GM12878 (cell line): ENCODE measurements around the gene RPL37. TPM values are rescaled to one million over a fixed set of nuclear protein-coding genes. Genes with fewer than 3 reads are reported as not detected.

Source experiments
- ATAC-seq: fragments of 200-7000 bp; cut with Tn5 transposase; 3 replicates; pipeline ENCODE4 v1.9.1; 2020; ENCODE audit warnings: mild to moderate bottlenecking, moderate library complexity
- BruUV-seq: library from RNA; stranded (reverse); fragments of 400-500 nt; replicated peaks from 2 replicates; lab custom pipeline; 2021; lab: Mats Ljungman, UMichigan
- CTCF ChIA-PET: fragments of 300-600 bp; sonication (Branson Sonifier 250); formaldehyde crosslinking; extraction: SDS; loops from one replicate; lab custom pipeline; 2021; ENCODE audit warnings: inconsistent platforms; lab: Yijun Ruan, JAX
- POLR2A ChIA-PET: fragments of 350-600 bp; formaldehyde crosslinking; extraction: SDS; loops from one replicate; lab custom pipeline; 2021; ENCODE audit warnings: inconsistent platforms; lab: Charles Lee
- RAD21 ChIA-PET: fragments of 300-600 bp; sonication (Branson Sonifier 250); formaldehyde crosslinking; loops from one replicate; lab custom pipeline; 2023; ENCODE audit warnings: antibody characterized with exemption; ENCODE audit not compliant: unreplicated experiment; lab: Charles Lee
- SMC1A ChIA-PET: fragments of 300-600 bp; sonication (Branson Sonifier 250); formaldehyde crosslinking; loops from one replicate; lab custom pipeline; 2023; ENCODE audit not compliant: unreplicated experiment, uncharacterized antibody; lab: Charles Lee
- DNase-seq: peaks from one replicate; pipeline ENCODE4 v3.0.0-alpha.2; 2011; ENCODE audit warnings: low read depth, low spot score
- FAIRE-seq: peaks from 3 replicates; lab custom pipeline; 2011; peaks lifted over from hg19 to GRCh38; lab: Jason Lieb, UNC
- H2AFZ ChIP-seq: 2 replicates; pipeline ENCODE4 v1.6.0; 2011; ENCODE audit warnings: low read depth, low read length, control low read depth; ENCODE audit not compliant: control insufficient read depth
- H3K27ac ChIP-seq: 2 replicates; pipeline ENCODE4 v1.5.1; 2011; ENCODE audit warnings: control low read depth; ENCODE audit not compliant: control insufficient read depth, insufficient read depth
- H3K27me3 ChIP-seq, 2 experiments: replicated peaks in 1 of 2; 2 replicates each; pipeline versions ENCODE4 v1.6.0 to v1.6.1; 2011; ENCODE audit warnings: low read length in 1 of 2; ENCODE audit not compliant: control insufficient read depth in 2 of 2, insufficient read depth in 2 of 2
- H3K36me3 ChIP-seq, 2 experiments: 2 replicates each; pipeline ENCODE4 v1.5.1; 2011; ENCODE audit warnings: low read length in 1 of 2; ENCODE audit not compliant: control insufficient read depth in 2 of 2, insufficient read depth in 2 of 2
- H3K4me1 ChIP-seq: 2 replicates; pipeline ENCODE4 v1.6.1; 2011; ENCODE audit warnings: mild to moderate bottlenecking, low read length, moderate library complexity, mixed read lengths; ENCODE audit not compliant: control insufficient read depth, insufficient read depth
- H3K4me2 ChIP-seq: 2 replicates; pipeline ENCODE4 v1.6.0; 2011; ENCODE audit warnings: control low read depth; ENCODE audit not compliant: control insufficient read depth, insufficient read depth
- H3K4me3 ChIP-seq: fragments of 200-600 bp; sonication (generic); 2 replicates; pipeline ENCODE4 v1.5.1; 2016
- H3K79me2 ChIP-seq: 2 replicates; pipeline ENCODE4 v1.6.0; 2011; ENCODE audit warnings: low read length; ENCODE audit not compliant: control insufficient read depth, insufficient read depth
- H3K9ac ChIP-seq: 2 replicates; pipeline ENCODE4 v1.8.0; 2011; ENCODE audit warnings: low read length, control low read depth, mixed read lengths; ENCODE audit not compliant: control insufficient read depth, insufficient read depth
- H3K9me3 ChIP-seq: replicated peaks from 3 replicates; pipeline ENCODE4 v1.5.1; 2011; ENCODE audit warnings: mild to moderate bottlenecking, low read length; ENCODE audit not compliant: control insufficient read depth, insufficient read depth
- H4K20me1 ChIP-seq: 2 replicates; pipeline ENCODE4 v1.6.0; 2011; ENCODE audit not compliant: control insufficient read depth, insufficient read depth
- BACH1 ChIP-seq: fragments of 450-650 bp; IDR thresholded peaks from 2 replicates; pipeline ENCODE4 v1.6.1; 2017; ENCODE audit warnings: mild to moderate bottlenecking, borderline replicate concordance
- BRCA1 ChIP-seq: IDR thresholded peaks from 2 replicates; pipeline ENCODE4 v1.6.1; 2011; ENCODE audit warnings: low read depth, low read length, improper control_type of control experiment
- CHD4 ChIP-seq: fragments of 200-600 bp; sonication (generic); IDR thresholded peaks from 2 replicates; pipeline ENCODE4 v1.6.1; 2016; ENCODE audit warnings: mild to moderate bottlenecking
- CREB1 ChIP-seq: IDR thresholded peaks from 2 replicates; pipeline ENCODE4 v1.6.1; 2012; ENCODE audit warnings: low read depth, mild to moderate bottlenecking, inconsistent platforms
- KDM1A ChIP-seq: fragments of 200-600 bp; sonication (generic); IDR thresholded peaks from 2 replicates; pipeline ENCODE4 v1.6.1; 2016; ENCODE audit warnings: borderline replicate concordance
- KLF5 ChIP-seq: fragments of 450-650 bp; IDR thresholded peaks from 2 replicates; pipeline ENCODE4 v1.6.1; 2014; ENCODE audit warnings: mild to moderate bottlenecking; ENCODE audit not compliant: partially characterized antibody
- MTA3 ChIP-seq: IDR thresholded peaks from 2 replicates; pipeline ENCODE4 v1.6.1; 2012; ENCODE audit warnings: low read length, inconsistent platforms, borderline replicate concordance
- POLR2AphosphoS5 ChIP-seq: IDR thresholded peaks from 2 replicates; pipeline ENCODE4 v1.6.1; 2011; ENCODE audit warnings: mild to moderate bottlenecking, low read length, inconsistent platforms
- RFX5 ChIP-seq: IDR thresholded peaks from 2 replicates; pipeline ENCODE4 v1.6.1; 2011; ENCODE audit warnings: low read depth, low read length, improper control_type of control experiment
- SIN3A ChIP-seq: IDR thresholded peaks from 2 replicates; pipeline ENCODE4 v1.6.1; 2012; ENCODE audit warnings: low read depth, low read length, improper control_type of control experiment
- SREBF2 ChIP-seq: IDR thresholded peaks from 2 replicates; pipeline ENCODE4 v1.6.1; 2012; ENCODE audit warnings: mild to moderate bottlenecking, low read length
- TCF12 ChIP-seq: IDR thresholded peaks from 2 replicates; pipeline ENCODE4 v1.6.1; 2011; ENCODE audit warnings: low read depth, mild to moderate bottlenecking, low read length
- ZNF274 ChIP-seq: IDR thresholded peaks from one replicate; pipeline ENCODE4 v1.8.0; 2011; ENCODE audit not compliant: insufficient read length, insufficient read depth
- ZNF622 ChIP-seq: fragments of 450-650 bp; IDR thresholded peaks from 2 replicates; pipeline ENCODE4 v1.6.1; 2017; ENCODE audit warnings: mild to moderate bottlenecking, inconsistent platforms
- WGBS: methylation state at CpG from one replicate; pipeline ENCODE4 v1.1.6; 2016; ENCODE audit warnings: low lambda C conversion rate; ENCODE audit not compliant: insufficient replicate concordance, insufficient coverage; ENCODE audit errors: missing lambda C conversion rate; 5-methylcytosine and 5-hydroxymethylcytosine counted together
- in situ Hi-C: fragments of 300-500 bp; cut with MboI; formaldehyde crosslinking; loops from 9 replicates; pipeline ENCODE4 v1.14.3; 2018; ENCODE audit warnings: mixed read lengths
- intact Hi-C: fragments of 100-400 bp; cut with micrococcal nuclease; formaldehyde crosslinking; loops from one replicate; pipeline ENCODE4 v1.14.2; 2022; ENCODE audit not compliant: unreplicated experiment
- polyA plus RNA-seq, 11 experiments: library from polyadenylated mRNA; depleted of rRNA in 4 of 11; unstranded in 6 of 11; stranded (reverse) in 5 of 11; fragments of >200 nt; fragmentation: Nextera tagmentation in 4 of 11; fragmentation: Illumina TruSeq in 1 of 11; extraction: Ambion mirVana in 4 of 11; extraction: Trizol in 1 of 11; gene quantifications; 1 replicate in 1 of 11; 2 replicates in 10 of 11; pipeline versions ENCODE4 v1.2.1 to v1.2.3, GENCODE V29; 2011 to 2016; ENCODE audit warnings: inconsistent platforms in 2 of 11, missing spikeins in 2 of 11, low read depth in 1 of 11
- total RNA-seq, 4 experiments: library from RNA; depleted of rRNA in 3 of 4; stranded (reverse); fragments of >200 nt in 3 of 4; fragmentation: Illumina TruSeq in 1 of 4; extraction: Trizol in 1 of 4; gene quantifications; 2 replicates each; pipeline versions ENCODE4 v1.2.1 to v1.2.3, GENCODE V29; 2013 to 2021
- TF ChIP-seq, protein P1 (sequence below): IDR thresholded peaks from 2 replicates; pipeline ENCODE4 v1.6.1; 2012; ENCODE audit warnings: low read depth, low read length, improper control_type of control experiment
- TF ChIP-seq, protein P2 (sequence below): fragments of 450-650 bp; formaldehyde crosslinking; IDR thresholded peaks from 2 replicates; pipeline ENCODE4 v1.4.0; 2020; ENCODE audit warnings: mild to moderate bottlenecking, moderate library complexity

The RPL37 gene
- total and polyA plus RNA-seq, 10 of the 15 experiments (the other 5 are each of a cell fraction or from before 2014, with no cell fraction given): 1,697 to 6,216 (median 3,013) TPM

DNA sequence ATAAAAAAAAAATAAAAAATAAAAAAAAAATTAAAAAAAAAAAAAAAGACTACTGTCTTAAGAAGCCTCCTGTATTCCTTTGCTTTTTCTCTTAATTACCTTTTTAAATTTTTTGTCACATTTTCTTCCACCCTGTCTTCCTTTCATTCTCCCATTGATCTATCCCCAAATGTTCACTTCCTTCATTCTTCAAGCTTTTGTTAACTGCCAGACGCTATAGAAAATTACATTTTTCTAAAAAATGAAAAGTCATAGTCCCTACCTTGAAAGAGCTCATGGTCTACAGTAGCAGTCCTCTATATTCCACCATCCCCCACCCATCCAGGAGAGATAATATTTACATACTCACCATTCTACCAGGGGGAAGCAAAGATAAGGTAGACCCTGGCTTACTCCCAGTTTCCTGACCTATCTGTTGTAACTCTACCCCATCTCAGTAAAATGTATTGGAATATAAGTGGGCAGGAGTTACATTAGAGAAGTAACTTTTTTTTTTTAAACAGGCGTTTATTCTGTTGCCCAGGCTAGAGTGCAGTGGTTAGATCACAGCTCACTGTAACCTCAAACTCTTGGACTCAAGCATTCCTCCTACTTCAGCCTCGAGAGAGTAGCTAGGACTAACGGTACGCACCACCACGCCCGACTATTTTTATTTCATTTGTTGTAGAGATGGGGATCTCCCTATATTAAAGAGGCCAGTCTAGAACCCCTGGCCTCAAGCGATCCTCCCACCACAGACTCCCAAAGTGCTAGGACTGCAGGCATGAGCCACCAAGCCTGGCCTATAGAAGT, 33.1 kb downstream of the RPL37 start (continued):
- no peak for TF ChIP-seq SIN3A
- no peak for TF ChIP-seq MTA3
- TF ChIP-seq KLF5: no peak
- TF ChIP-seq ZNF622: no peak
- no peak for TF ChIP-seq CHD4
- no peak for TF ChIP-seq KDM1A

DNA sequence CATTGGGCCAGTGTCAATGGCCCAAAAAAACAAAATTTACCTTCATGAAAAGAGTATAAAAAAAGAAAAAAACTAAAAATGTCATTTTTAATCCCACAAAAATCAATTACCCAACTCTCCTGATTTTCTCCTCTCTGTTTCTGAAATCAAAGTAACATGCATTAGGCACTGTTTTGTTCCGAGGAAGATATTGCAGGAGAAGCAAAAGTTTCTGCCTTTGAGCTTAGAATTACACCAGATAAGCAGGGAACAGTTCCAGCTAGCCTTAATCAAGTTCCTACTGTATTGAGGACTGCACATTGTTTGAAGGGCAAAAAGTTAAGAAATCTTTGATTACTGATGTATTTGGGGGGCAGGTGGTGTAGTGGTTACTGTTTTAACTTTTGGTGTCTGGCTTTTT, 35.8 kb downstream of the RPL37 start:
- H2AFZ ChIP-seq: no peak overlapping the region
- 55% methylated on average over 1 of the region's 1 CpG for WGBS
- H3K9ac ChIP-seq: no peak overlapping the region
- H4K20me1 ChIP-seq: no peaks in the 10 kb centered on the region
- no peak for DNase-seq
- intact Hi-C loops (no loop called here), in situ Hi-C loops (no loop called here)
- H3K4me3 ChIP-seq: no peak overlapping the region
- SMC1A ChIA-PET: no interaction called here
- no peak for ATAC-seq
- FAIRE-seq: no peak
- POLR2A ChIA-PET: interaction anchor here (0.6 kb wide), 1 partner anchor 41 kb away, joined by 4 read pairs; no protein-coding TSS in a partner anchor
- BruUV-seq: no TSS peak
- no peaks in the 10 kb centered on the region for H3K4me1 ChIP-seq
- TF ChIP-seq CREB1 (no peak), POLR2AphosphoS5 (no peak), BACH1 (no peak), ZNF274 (no peak), TCF12 (no peak), BRCA1 (no peak), RFX5 (no peak), SREBF2 (no peak)
- TF ChIP-seq, protein P1, sequence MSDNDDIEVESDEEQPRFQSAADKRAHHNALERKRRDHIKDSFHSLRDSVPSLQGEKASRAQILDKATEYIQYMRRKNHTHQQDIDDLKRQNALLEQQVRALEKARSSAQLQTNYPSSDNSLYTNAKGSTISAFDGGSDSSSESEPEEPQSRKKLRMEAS: no peak
- TF ChIP-seq, protein P2, sequence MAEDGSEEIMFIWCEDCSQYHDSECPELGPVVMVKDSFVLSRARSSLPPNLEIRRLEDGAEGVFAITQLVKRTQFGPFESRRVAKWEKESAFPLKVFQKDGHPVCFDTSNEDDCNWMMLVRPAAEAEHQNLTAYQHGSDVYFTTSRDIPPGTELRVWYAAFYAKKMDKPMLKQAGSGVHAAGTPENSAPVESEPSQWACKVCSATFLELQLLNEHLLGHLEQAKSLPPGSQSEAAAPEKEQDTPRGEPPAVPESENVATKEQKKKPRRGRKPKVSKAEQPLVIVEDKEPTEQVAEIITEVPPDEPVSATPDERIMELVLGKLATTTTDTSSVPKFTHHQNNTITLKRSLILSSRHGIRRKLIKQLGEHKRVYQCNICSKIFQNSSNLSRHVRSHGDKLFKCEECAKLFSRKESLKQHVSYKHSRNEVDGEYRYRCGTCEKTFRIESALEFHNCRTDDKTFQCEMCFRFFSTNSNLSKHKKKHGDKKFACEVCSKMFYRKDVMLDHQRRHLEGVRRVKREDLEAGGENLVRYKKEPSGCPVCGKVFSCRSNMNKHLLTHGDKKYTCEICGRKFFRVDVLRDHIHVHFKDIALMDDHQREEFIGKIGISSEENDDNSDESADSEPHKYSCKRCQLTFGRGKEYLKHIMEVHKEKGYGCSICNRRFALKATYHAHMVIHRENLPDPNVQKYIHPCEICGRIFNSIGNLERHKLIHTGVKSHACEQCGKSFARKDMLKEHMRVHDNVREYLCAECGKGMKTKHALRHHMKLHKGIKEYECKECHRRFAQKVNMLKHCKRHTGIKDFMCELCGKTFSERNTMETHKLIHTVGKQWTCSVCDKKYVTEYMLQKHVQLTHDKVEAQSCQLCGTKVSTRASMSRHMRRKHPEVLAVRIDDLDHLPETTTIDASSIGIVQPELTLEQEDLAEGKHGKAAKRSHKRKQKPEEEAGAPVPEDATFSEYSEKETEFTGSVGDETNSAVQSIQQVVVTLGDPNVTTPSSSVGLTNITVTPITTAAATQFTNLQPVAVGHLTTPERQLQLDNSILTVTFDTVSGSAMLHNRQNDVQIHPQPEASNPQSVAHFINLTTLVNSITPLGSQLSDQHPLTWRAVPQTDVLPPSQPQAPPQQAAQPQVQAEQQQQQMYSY (CRISPR knock-in tag): no peak
- H3K4me2 ChIP-seq: no peak overlapping the region
- H3K27me3 ChIP-seq: peaks cover 0 to 1% of the 10 kb centered on the region in 2 experiments; a peak in 1 of 4 replicates
- H3K27ac ChIP-seq: no peak overlapping the region
- H3K79me2 ChIP-seq: peaks cover 28% of the 10 kb centered on the region
- RAD21 ChIA-PET: no interaction called here
- CTCF ChIA-PET: interaction anchor here (1.3 kb wide), 1 partner anchor 17 kb away, joined by 3 read pairs; no protein-coding TSS in a partner anchor
- H3K9me3 ChIP-seq: no peaks in the 10 kb centered on the region
- H3K36me3 ChIP-seq: no peaks in the 10 kb centered on the region
